WI38 (cell line): ENCODE data around the gene PSMC2.
"Not testable (repeated sequence)": the region's sequence is repeated elsewhere in the genome, so short reads cannot be mapped to it uniquely, and the experiment has no call there.

Experiments used
- H3K4me3 ChIP-seq: 2 replicates; pipeline ENCODE4 v1.5.1; 2011; ENCODE audit warnings: low read depth, mild to moderate bottlenecking, control low read depth, low read length
- CTCF ChIP-seq: IDR thresholded peaks from 2 replicates; pipeline ENCODE4 v1.5.1; 2012; ENCODE audit warnings: low read depth, mild to moderate bottlenecking, control low read depth, low read length

Gene PSMC2

GRCh38 chr7:103398483-103399127 lies 51.2 kb downstream of the PSMC2 start:
- TF ChIP-seq CTCF = no peak
- no peak overlapping the region for H3K4me3 ChIP-seq

- H3K4me3 ChIP-seq = not testable (repeated sequence)
Observed at GRCh38 chr7:103399687-103400086, 52.2 kb downstream of the PSMC2 start.

GRCh38 chr7:103405789-103406613 lies 58.6 kb downstream of the PSMC2 start:
- not testable (repeated sequence) for H3K4me3 ChIP-seq

GRCh38 chr7:103412151-103412550 lies 64.7 kb downstream of the PSMC2 start:
- H3K4me3 ChIP-seq = no peak overlapping the region
- TF ChIP-seq CTCF = no peak

GRCh38 chr7:103413407-103413806 lies 66.0 kb downstream of the PSMC2 start:
- no peak overlapping the region for H3K4me3 ChIP-seq
- TF ChIP-seq CTCF = no peak

GRCh38 chr7:103418241-103418640 lies 70.8 kb downstream of the PSMC2 start:
- no peak for TF ChIP-seq CTCF
- no peak overlapping the region for H3K4me3 ChIP-seq
